Endodermal cell (in vitro differentiated cells): ENCODE results near the gene TEX29. TPM values are rescaled to one million over a fixed set of nuclear protein-coding genes. Genes with fewer than 3 reads are reported as not detected.

Experiments used
- DNase-seq: peaks from one replicate; pipeline ENCODE4 v3.0.0-alpha.2; 2017
- H3K27ac ChIP-seq: 2 replicates; pipeline ENCODE4 v1.5.1; 2013; ENCODE audit warnings: mild to moderate bottlenecking, low read depth, low read length, moderate library complexity
- H3K27me3 ChIP-seq: 2 replicates; pipeline ENCODE4 v1.6.1; 2013; ENCODE audit warnings: mild to moderate bottlenecking, low read length, moderate library complexity; ENCODE audit not compliant: insufficient read depth, control insufficient read depth, poor library complexity, severe bottlenecking
- H3K36me3 ChIP-seq: 2 replicates; pipeline ENCODE4 v1.7.0; 2013; ENCODE audit warnings: mild to moderate bottlenecking, low read length, moderate library complexity; ENCODE audit not compliant: control insufficient read depth, insufficient read depth
- H3K4me1 ChIP-seq: one replicate; pipeline ENCODE4 v1.7.0; 2013; ENCODE audit warnings: low read length; ENCODE audit not compliant: control insufficient read depth, insufficient read depth
- H3K4me3 ChIP-seq: 2 replicates; pipeline ENCODE4 v1.5.1; 2013; ENCODE audit warnings: mild to moderate bottlenecking, low read length, moderate library complexity
- H3K9ac ChIP-seq: 2 replicates; pipeline ENCODE4 v1.6.1; 2013; ENCODE audit warnings: mild to moderate bottlenecking, low read length, moderate library complexity; ENCODE audit not compliant: poor library complexity, severe bottlenecking; ENCODE audit errors: extremely low read depth
- H3K9me3 ChIP-seq: 2 replicates; pipeline ENCODE4 v1.6.1; 2013; ENCODE audit warnings: mild to moderate bottlenecking, low read length, moderate library complexity; ENCODE audit not compliant: control insufficient read depth
- H3K27ac Mint-ChIP-seq: 2 replicates; pipeline ENCODE4 v1.8.0; 2020; ENCODE audit warnings: mixed read lengths
- H3K27me3 Mint-ChIP-seq: 2 replicates; pipeline ENCODE4 v1.8.0; 2021; ENCODE audit warnings: mild to moderate bottlenecking, mixed read lengths; ENCODE audit not compliant: insufficient read depth
- H3K36me3 Mint-ChIP-seq: 2 replicates; pipeline ENCODE4 v1.8.0; 2020; ENCODE audit warnings: low read depth, mixed read lengths
- H3K4me1 Mint-ChIP-seq: 2 replicates; pipeline ENCODE4 v1.8.0; 2020; ENCODE audit warnings: mixed read lengths
- H3K4me3 Mint-ChIP-seq: 2 replicates; pipeline ENCODE4 v1.8.0; 2020; ENCODE audit warnings: mild to moderate bottlenecking, moderate library complexity, mixed read lengths
- H3K9me3 Mint-ChIP-seq: 2 replicates; pipeline ENCODE4 v1.8.0; 2020; ENCODE audit warnings: mild to moderate bottlenecking, mixed read lengths
- WGBS, 2 experiments: methylation state at CpG; one replicate each; pipeline versions ENCODE4 v1.1.5 to v1.1.7; 2013; ENCODE audit warnings: missing lambda C conversion rate in 2 of 2, mixed read lengths in 1 of 2; ENCODE audit not compliant: insufficient coverage in 1 of 2, insufficient read length in 1 of 2; 5-methylcytosine and 5-hydroxymethylcytosine counted together
- total RNA-seq, 2 donors: library from RNA; stranded (reverse); fragmentation: NEBNext Ultra II Directional in 1 of 2; extraction: Animal tissue kit (Norgen Biotek cat#: 25700) in 1 of 2; gene quantifications; 2 replicates in 1 of 2; 3 replicates in 1 of 2; pipeline ENCODE4 v1.2.1, GENCODE V29; 2021
- TF ChIP-seq, protein P1 (sequence below): fragments of 200-600 bp; sonication (generic); conservative IDR thresholded peaks from 2 replicates; pipeline ENCODE4 v1.5.0; 2021; ENCODE audit warnings: antibody characterized with exemption, mild to moderate bottlenecking

TEX29 gene
- total RNA-seq, 2 donors from 2014 or later = 0.69 TPM; not detected in 1

DNA sequence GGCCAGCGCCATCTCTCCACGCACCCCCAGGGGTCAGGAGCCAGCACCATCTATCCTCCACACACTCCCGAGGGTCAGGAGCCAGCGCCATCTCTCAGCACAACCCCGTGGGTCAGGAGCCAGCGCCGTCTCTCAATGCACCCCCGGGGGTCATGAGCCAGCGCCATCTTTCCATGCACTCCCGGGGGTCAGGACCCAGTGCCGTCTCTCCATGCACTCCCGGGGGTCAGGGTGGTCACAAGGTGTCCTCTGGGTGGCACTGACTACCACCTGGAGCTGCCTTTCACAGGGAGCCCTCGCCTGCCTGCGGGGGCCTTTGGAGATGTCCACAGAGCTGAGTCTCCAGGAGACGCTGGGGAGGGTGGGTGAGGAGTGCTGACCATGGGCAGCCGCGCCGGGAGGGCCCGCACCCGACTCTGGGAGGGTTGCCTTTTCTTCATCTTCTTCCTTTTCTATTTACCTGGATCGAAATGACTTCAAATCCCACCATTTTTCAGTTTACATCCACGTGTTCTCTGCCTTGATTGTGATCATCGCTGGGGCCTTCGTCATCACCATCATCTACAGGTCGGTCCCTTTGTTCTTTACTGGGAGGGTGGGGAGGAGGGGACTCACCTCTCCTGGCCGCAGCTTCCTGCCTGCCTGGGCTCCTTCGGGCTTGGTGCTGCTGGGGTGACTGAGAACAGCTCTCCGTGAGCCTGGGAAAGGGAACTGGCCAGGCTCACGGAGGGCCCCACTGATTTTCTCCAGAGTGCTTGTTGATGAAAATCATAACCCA lies 19.1 kb downstream of the TEX29 start:
- H3K4me3 Mint-ChIP-seq = no peak overlapping the region
- H3K9me3 Mint-ChIP-seq = no peaks in the 10 kb centered on the region
- H3K36me3 Mint-ChIP-seq = no peaks in the 10 kb centered on the region
- Histone ChIP-seq H3K4me3 (no peak overlapping the region), H3K4me1 (no peaks in the 10 kb centered on the region), H3K9ac (no peak overlapping the region), H3K36me3 (no peaks in the 10 kb centered on the region), H3K27me3 (no peaks in the 10 kb centered on the region), H3K27ac (no peak overlapping the region), H3K9me3 (no peaks in the 10 kb centered on the region)
- peaks cover 4% of the 10 kb centered on the region for H3K4me1 Mint-ChIP-seq
- DNase-seq = peak; percentile 33
- H3K27ac Mint-ChIP-seq = no peak overlapping the region
- no peaks in the 10 kb centered on the region for H3K27me3 Mint-ChIP-seq
- TF ChIP-seq, protein P1, sequence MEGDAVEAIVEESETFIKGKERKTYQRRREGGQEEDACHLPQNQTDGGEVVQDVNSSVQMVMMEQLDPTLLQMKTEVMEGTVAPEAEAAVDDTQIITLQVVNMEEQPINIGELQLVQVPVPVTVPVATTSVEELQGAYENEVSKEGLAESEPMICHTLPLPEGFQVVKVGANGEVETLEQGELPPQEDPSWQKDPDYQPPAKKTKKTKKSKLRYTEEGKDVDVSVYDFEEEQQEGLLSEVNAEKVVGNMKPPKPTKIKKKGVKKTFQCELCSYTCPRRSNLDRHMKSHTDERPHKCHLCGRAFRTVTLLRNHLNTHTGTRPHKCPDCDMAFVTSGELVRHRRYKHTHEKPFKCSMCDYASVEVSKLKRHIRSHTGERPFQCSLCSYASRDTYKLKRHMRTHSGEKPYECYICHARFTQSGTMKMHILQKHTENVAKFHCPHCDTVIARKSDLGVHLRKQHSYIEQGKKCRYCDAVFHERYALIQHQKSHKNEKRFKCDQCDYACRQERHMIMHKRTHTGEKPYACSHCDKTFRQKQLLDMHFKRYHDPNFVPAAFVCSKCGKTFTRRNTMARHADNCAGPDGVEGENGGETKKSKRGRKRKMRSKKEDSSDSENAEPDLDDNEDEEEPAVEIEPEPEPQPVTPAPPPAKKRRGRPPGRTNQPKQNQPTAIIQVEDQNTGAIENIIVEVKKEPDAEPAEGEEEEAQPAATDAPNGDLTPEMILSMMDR = no peak
- 90 to 92% methylated on average over 11 to 29 of the region's 29 CpGs for WGBS, 2 experiments

DNA sequence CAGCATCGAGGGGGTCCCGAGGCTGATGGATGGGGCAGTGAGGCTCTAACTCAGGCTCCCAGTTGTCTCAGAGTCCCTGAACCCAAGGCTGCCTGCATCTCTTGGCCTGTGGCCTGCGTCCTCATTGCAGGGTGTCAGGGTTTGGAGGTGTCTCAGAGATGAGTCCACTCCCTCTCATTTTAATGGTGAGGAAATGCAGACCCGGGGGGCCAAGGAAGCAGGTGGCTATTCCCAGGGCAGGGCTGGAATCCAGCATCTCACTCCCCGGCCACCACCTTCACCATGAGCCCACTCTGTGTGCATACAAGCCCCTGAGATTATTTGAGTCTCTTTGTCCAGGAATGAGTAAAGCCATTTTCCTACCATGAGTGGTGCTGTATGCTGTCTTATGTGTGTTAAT lies 21.4 kb downstream of the TEX29 start:
- Histone ChIP-seq H3K9me3 (no peaks in the 10 kb centered on the region), H3K9ac (no peak overlapping the region), H3K27ac (no peak overlapping the region), H3K4me3 (no peak overlapping the region), H3K27me3 (no peaks in the 10 kb centered on the region), H3K4me1 (no peaks in the 10 kb centered on the region), H3K36me3 (no peaks in the 10 kb centered on the region)
- WGBS, 2 experiments = 88 to 92% methylated on average over 4 to 5 of the region's 5 CpGs
- Mint-ChIP-seq H3K36me3 (no peaks in the 10 kb centered on the region), H3K27me3 (no peaks in the 10 kb centered on the region), H3K4me3 (no peak overlapping the region), H3K4me1 (peaks cover 6% of the 10 kb centered on the region), H3K27ac (no peak overlapping the region), H3K9me3 (no peaks in the 10 kb centered on the region)
- peak; percentile 19 for DNase-seq
- TF ChIP-seq, protein P1 = no peak

DNA sequence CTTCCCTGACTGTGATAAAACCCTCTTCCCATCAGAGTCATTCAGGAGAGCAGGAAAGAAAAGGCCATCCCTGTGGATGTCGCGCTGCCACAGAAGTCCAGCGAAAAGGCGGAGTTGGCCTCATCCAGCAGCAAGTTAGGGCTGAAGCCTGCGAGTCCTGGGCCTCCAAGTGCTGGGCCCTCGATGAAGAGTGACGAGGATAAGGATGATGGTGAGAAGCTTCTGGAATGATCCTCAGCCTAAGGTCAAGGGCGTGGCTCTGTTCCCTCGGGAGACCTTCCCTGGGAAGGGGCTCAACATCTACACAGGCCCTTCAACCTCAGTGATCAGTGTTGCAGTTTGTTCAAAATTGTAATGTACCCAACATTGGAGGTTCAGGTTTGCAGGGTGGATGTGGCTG lies 22.3 kb downstream of the TEX29 start:
- H3K36me3 ChIP-seq = no peaks in the 10 kb centered on the region
- no peak overlapping the region for H3K27ac Mint-ChIP-seq
- no peaks in the 10 kb centered on the region for H3K9me3 Mint-ChIP-seq
- H3K27me3 Mint-ChIP-seq = no peaks in the 10 kb centered on the region
- no peaks in the 10 kb centered on the region for H3K27me3 ChIP-seq
- H3K4me3 Mint-ChIP-seq = no peak overlapping the region
- peaks cover 6% of the 10 kb centered on the region for H3K4me1 Mint-ChIP-seq
- no peaks in the 10 kb centered on the region for H3K4me1 ChIP-seq
- H3K9me3 ChIP-seq = no peaks in the 10 kb centered on the region
- H3K36me3 Mint-ChIP-seq = no peaks in the 10 kb centered on the region
- H3K27ac ChIP-seq = no peak overlapping the region
- no peak overlapping the region for H3K4me3 ChIP-seq
- DNase-seq = peak; percentile 29
- H3K9ac ChIP-seq = no peak overlapping the region
- 95 to 100% methylated on average over 2 to 9 of the region's 9 CpGs for WGBS, 2 experiments
- TF ChIP-seq, protein P1 = no peak
